Uterus (tissue), 4 donors: ENCODE data around the gene ADAMTS18. TPM values are rescaled to one million over a fixed set of nuclear protein-coding genes. Genes with fewer than 3 reads are reported as not detected.

Source experiments
- DNase-seq, 2 donors: peaks; one replicate each; pipeline ENCODE4 v3.0.0-alpha.2; 2019 to 2020
- H3K27ac ChIP-seq, 2 donors: fragments of 200-600 bp; sonication (generic); 1 replicate in 1 of 2; 2 replicates in 1 of 2; pipeline ENCODE4 v1.5.1; 2016 to 2018
- H3K27me3 ChIP-seq, 2 donors: fragments of 200-600 bp; sonication (generic); one replicate each; pipeline ENCODE4 v1.5.1; 2018 to 2019; ENCODE audit warnings: control low read depth in 1 of 2
- H3K36me3 ChIP-seq, 2 donors: fragments of 200-600 bp; sonication (generic); one replicate each; pipeline ENCODE4 v1.5.1; 2019; ENCODE audit warnings: control low read depth in 1 of 2
- H3K4me1 ChIP-seq, 2 donors: fragments of 200-600 bp; sonication (generic); one replicate each; pipeline ENCODE4 v1.5.1; 2018 to 2019; ENCODE audit warnings: control low read depth in 1 of 2
- H3K4me3 ChIP-seq, 2 donors: fragments of 200-600 bp; sonication (generic); 1 replicate in 1 of 2; 2 replicates in 1 of 2; pipeline ENCODE4 v1.5.1; 2018 to 2019; ENCODE audit warnings: mild to moderate bottlenecking in 1 of 2
- H3K9me3 ChIP-seq, 2 donors: fragments of 200-600 bp; sonication (generic); one replicate each; pipeline ENCODE4 v1.5.1; 2019; ENCODE audit warnings: control low read depth in 1 of 2
- POLR2A ChIP-seq, 2 donors: fragments of 450-650 bp; IDR thresholded peaks; one replicate each; pipeline ENCODE4 v1.6.1; 2016; ENCODE audit warnings: antibody characterized with exemption in 2 of 2, mild to moderate bottlenecking in 1 of 2, moderate library complexity in 1 of 2
- intact Hi-C: fragments of 100-400 bp; cut with DNase I; formaldehyde crosslinking; loops from one replicate; pipeline ENCODE4 v1.15.1; 2023; ENCODE audit warnings: low total_unique reads
- total RNA-seq, 4 donors: library from RNA; depleted of rRNA in 3 of 4; stranded (reverse); fragments of >200 nt in 3 of 4; gene quantifications; one replicate each; pipeline versions ENCODE4 v1.1.0 to v1.2.4, GENCODE V29; 2014 to 2023
- TF ChIP-seq, protein P1 (sequence below), 4 experiments: fragments of 200-600 bp in 2 of 4; fragments of 450-650 bp in 2 of 4; sonication (generic) in 2 of 4; IDR thresholded peaks; one replicate each; pipeline ENCODE4 v1.5.1; 2016 to 2019; ENCODE audit warnings: antibody characterized with exemption in 4 of 4, mild to moderate bottlenecking in 2 of 4, moderate library complexity in 1 of 4
- donor health status: DM: yes; HTN: yes; CAD: no.

The ADAMTS18 gene
- total RNA-seq, 4 donors from 2014 or later, result 3.5 to 5.3 TPM; not detected in 2

DNA sequence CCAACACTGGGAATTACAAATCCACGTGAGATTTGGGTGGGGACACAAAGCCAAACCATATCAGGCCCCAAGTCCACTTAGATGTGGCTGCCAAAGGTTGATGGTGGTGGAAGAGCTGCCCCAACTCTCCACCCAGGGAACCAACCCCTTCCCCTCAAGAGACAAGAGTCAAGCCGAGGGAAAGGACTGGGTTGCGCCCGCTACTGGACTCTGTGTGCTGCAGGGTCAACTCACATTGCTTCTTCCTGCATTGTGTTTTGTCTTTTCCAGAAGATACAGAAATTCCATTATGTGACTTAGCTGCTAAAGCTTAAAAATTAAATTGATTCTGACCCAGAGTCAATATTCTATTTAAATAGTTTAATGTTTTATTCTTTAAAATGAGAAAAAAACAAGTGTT, 58.5 kb downstream of the ADAMTS18 start:
- Histone ChIP-seq H3K27me3 (no peaks in the 10 kb centered on the region), H3K4me3 (no peak overlapping the region), H3K27ac (no peak overlapping the region), H3K9me3 (no peaks in the 10 kb centered on the region), H3K36me3 (no peaks in the 10 kb centered on the region), H3K4me1 (no peaks in the 10 kb centered on the region)
- intact Hi-C loops, result no loop called here
- DNase-seq, result no peak
- TF ChIP-seq, protein P1, sequence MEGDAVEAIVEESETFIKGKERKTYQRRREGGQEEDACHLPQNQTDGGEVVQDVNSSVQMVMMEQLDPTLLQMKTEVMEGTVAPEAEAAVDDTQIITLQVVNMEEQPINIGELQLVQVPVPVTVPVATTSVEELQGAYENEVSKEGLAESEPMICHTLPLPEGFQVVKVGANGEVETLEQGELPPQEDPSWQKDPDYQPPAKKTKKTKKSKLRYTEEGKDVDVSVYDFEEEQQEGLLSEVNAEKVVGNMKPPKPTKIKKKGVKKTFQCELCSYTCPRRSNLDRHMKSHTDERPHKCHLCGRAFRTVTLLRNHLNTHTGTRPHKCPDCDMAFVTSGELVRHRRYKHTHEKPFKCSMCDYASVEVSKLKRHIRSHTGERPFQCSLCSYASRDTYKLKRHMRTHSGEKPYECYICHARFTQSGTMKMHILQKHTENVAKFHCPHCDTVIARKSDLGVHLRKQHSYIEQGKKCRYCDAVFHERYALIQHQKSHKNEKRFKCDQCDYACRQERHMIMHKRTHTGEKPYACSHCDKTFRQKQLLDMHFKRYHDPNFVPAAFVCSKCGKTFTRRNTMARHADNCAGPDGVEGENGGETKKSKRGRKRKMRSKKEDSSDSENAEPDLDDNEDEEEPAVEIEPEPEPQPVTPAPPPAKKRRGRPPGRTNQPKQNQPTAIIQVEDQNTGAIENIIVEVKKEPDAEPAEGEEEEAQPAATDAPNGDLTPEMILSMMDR (IDR thresholded peaks at IDR 0.05), result no peak
- no peak for TF ChIP-seq POLR2A (IDR thresholded peaks at IDR 0.05)

- intact Hi-C loops, result no loop called here
- DNase-seq, result no peak
- no peak for TF ChIP-seq POLR2A (IDR thresholded peaks at IDR 0.05)
- TF ChIP-seq, protein P1 (IDR thresholded peaks at IDR 0.05), result no peak
- Histone ChIP-seq H3K9me3 (no peaks in the 10 kb centered on the region), H3K27me3 (no peaks in the 10 kb centered on the region), H3K36me3 (no peaks in the 10 kb centered on the region), H3K4me3 (no peak overlapping the region), H3K4me1 (no peaks in the 10 kb centered on the region), H3K27ac (no peak overlapping the region)
These were observed 59.4 kb downstream of the ADAMTS18 start for GRCh38 chr16:77375396-77375795.

- no peaks in the 10 kb centered on the region for H3K4me1 ChIP-seq
- no peak overlapping the region for H3K27ac ChIP-seq
- no peak overlapping the region for H3K4me3 ChIP-seq
- no peaks in the 10 kb centered on the region for H3K27me3 ChIP-seq
- H3K36me3 ChIP-seq, result no peaks in the 10 kb centered on the region
- TF ChIP-seq POLR2A (IDR thresholded peaks at IDR 0.05), result no peak
- TF ChIP-seq, protein P1 (IDR thresholded peaks at IDR 0.05), result no peak
- DNase-seq, result no peak
- intact Hi-C loops, result no loop called here
- H3K9me3 ChIP-seq, result no peaks in the 10 kb centered on the region
These were observed 60.5 kb downstream of the ADAMTS18 start for GRCh38 chr16:77374384-77374783.

- Histone ChIP-seq H3K4me3 (no peak overlapping the region), H3K9me3 (no peaks in the 10 kb centered on the region), H3K36me3 (no peaks in the 10 kb centered on the region), H3K27ac (no peak overlapping the region), H3K4me1 (no peaks in the 10 kb centered on the region), H3K27me3 (no peaks in the 10 kb centered on the region)
- intact Hi-C loops, result no loop called here
- no peak for DNase-seq
- TF ChIP-seq POLR2A (IDR thresholded peaks at IDR 0.05), result no peak
- TF ChIP-seq, protein P1 (IDR thresholded peaks at IDR 0.05), result no peak
These were observed 61.1 kb downstream of the ADAMTS18 start for GRCh38 chr16:77373726-77374125.

DNA sequence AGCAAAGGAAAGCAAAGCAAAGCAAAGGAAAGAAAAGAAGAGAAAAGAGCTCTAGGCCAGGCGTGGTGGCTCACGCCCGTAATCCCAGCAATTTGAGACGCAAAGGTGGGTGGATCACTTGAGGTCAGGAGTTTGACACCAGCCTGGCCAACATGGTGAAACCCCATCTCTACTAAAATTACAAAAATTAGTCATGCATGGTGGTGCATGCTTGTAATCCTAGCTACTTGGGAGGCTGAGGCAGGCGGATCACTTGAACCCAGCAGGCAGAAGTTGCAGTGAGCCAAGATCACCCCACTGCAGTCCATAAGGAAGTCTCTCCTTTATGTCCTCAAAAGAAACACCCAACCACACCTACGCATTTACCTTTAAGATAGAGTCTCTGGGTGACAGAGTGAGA, 70.1 kb downstream of the ADAMTS18 start:
- TF ChIP-seq, protein P1 (IDR thresholded peaks at IDR 0.05), result no peak
- TF ChIP-seq POLR2A (IDR thresholded peaks at IDR 0.05), result no peak
- Histone ChIP-seq H3K4me1 (no peaks in the 10 kb centered on the region), H3K36me3 (no peaks in the 10 kb centered on the region), H3K4me3 (no peak overlapping the region), H3K27ac (no peak overlapping the region), H3K27me3 (no peaks in the 10 kb centered on the region), H3K9me3 (no peaks in the 10 kb centered on the region)
- intact Hi-C loops, result no loop called here
- no peak for DNase-seq
